Hematopoietic multipotent progenitor cell treated with erythropoietin and hydrocortisone succinate and interleukin-3 and kit ligand, for 17 days (in vitro differentiated cells): Measurements from ENCODE around the gene VPS35L.
"Not testable (repeated sequence)": the region's sequence is repeated elsewhere in the genome, so short reads cannot be mapped to it uniquely, and the experiment has no call there.

Experiments
- DNase-seq: peaks from one replicate; pipeline ENCODE4 v3.0.0-alpha.2; 2015; ENCODE audit warnings: low spot score

Gene VPS35L

DNA sequence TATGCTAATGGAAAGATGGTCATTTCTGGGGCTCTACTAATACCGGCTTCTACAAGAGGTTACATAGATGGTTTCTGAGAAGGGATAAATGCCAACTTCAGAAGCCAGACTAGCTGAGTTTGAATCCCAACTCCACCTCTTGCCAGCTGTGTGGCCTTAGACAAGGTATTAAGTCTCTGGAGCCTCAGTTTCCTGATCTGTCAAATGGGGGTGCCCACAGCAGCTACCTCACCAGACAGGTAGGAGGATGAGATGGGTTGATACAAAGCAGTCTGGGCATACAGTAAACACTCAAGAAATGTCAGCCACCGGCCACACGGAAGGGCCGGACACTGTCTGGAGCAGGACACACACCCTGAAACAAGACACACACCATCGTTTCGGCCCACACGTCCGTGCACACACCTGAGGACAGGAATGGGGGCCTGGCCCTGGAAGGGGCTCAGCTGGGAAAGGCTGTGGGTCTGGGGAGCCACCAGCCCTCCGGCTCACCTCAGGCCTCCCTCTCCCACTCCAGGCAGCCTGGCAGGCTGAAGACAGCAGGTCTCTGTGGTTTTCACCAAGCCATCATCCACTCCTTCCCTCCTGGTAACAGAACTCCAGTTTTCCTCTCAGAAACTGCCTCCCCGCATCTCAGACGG is 157.0 kb downstream of the VPS35L start:
- no peak for DNase-seq

DNA sequence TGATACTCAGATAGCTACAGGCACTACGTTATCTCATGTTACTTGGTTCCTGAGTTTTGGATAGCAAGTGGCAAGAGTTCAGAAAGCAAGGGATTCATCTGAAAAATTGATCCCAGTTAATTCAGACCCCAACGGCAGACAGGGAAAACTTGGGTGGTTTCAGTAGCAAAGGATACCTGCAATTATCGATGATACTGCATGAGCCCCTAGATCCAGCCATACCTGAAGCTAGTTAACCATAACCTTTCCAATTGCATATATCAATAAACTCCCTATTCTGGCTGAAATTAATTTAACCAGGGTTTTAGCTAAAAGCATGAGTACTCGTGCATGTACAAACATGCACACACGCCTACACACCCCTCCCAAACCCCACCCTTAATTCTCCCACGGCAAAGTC is 158.2 kb downstream of the VPS35L start:
- DNase-seq: no peak

DNA sequence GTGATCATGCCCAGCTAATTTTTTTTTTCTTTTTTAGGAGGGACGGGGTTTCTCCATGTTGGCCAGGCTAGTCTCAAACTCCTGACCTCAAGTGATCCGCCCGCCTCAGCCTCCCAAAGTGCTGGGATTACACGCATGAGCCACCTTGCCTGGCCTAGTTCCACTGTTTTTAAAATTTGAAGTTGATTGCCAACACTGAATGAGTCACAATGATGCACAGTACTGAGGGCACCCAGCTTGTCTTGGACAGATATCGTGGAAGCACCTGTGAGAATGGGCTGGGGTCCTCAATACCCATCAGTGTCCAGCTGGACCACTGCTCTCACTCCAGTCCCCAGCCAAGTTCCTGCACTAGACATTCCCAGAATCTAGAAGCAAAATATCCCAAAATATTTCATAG is 160.1 kb downstream of the VPS35L start:
- DNase-seq: no peak

DNA sequence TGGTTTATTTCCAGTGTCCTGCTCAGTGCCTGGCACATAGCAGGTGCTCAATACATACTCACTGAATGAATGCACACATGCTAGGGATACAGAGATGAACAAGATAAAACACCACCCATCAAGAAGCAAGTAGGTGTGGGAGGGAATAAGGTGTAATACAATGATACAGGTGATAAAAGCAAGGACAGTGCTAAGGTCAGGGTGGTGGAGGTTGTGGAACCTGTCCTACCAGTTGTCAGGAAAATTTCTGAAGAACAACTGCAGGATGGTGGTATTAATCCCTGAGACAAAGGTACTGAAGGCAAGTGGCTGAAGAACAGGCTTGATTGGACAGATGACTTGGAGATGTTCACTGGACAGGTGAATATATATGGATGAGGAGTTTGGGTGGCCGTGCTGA is 160.7 kb downstream of the VPS35L start:
- no peak for DNase-seq

DNA sequence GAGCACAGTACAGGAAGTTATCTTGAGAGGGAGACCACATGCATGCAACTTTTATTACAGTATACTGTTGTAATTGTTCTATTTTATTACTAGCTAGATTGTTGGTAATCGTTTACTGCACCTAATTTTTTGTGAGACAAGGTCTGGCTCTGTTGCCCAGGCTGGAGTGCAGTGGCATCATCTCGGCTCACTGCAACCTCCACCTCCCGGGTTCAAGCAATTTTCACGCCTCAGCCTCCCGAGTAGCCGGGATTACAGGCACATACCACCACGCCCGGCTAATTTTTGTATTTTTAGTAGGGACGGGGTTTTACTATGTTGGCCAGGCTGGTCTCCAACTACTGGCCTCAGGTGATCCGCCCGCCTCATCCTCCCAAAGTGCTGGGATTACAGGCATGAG is 161.2 kb downstream of the VPS35L start:
- DNase-seq: not testable (repeated sequence)

DNA sequence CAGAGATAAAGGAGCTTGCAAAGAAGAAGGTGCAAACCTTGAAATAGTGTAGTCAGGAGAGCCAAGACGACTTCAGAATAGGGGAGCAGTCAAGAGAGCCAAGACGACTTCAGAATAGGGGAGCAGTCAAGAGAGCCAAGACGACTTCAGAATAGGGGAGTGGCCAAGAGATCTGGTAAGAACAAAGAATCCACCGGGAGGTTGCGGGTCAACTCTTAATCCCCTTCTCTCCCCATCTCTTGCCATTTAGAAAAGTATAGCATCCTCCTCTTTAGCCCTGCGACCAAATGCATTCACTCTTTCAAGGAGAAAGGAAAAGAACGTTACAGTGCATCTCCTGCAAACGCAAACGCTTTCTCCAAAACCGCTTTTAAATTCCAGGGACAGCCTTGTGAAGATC is 161.8 kb downstream of the VPS35L start:
- DNase-seq: no peak

DNA sequence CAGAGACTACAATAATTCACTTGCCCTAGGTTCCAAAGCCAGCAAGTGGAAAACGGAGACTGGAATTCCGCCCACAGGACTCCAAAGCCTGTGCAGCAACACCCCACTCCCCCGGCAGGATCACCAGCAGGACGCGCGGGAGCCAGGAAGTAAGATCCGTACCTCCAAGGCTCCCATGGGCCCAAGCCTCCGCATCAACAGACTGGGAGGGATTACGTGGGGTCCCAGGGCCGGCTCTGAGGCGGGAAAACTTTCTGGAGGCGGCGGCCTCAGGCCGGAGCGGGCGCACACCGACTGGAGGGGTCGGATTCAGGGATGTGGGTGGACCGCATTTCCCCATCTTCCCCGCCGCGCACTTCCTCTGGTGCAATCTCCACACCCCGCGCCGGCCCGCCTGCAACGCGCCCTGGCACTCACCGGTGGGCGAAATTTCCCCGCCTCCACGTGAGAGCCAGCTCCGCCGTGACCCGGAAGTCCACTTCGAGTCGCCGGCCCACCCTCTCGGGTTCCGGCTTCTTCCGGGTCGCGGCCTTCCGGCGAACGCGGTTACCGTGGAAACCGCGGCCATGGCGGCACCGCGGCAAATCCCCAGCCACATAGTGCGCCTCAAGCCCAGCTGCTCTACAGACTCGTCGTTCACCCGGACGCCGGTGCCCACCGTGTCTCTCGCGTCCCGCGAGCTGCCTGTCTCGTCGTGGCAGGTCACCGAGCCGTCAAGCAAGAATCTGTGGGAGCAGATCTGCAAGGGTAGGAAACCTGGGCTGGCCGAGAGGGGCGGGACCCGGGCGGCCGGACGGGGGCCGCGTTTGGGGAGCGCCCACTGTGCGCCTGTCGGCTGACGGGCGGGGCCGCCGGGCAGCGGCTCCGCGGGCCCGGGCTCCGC is 162.5 kb downstream of the VPS35L start, which contains the start of the genes IQCK and KNOP1:
TSS of gene IQCK (plus strand) at position 531 of the 883 bp plus-strand sequence. CDS start at position 567, 36 bp downstream.
TSS of gene KNOP1 (minus strand) at position 487 of the 883 bp plus-strand sequence. CDS start 3,192 bp downstream, outside the sequence.
- peak; percentile 67 for DNase-seq

DNA sequence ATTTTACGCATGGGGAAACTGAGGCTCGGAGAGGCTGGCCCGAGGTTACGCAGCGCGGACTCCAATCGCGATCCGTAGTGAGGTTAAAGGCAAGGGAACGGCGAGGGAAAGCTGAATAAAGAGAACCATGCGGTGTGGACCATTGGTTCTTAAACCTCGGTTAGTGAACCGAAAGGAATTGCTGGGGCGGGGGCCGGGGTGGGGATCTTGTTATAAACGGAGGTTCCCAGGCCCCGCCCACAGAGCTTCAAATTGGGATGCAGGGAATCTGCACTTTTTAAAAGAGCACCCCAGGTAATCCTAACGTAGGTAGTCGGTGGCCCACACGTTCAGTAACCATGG is 163.1 kb downstream of the VPS35L start:
- DNase-seq: no peak

DNA sequence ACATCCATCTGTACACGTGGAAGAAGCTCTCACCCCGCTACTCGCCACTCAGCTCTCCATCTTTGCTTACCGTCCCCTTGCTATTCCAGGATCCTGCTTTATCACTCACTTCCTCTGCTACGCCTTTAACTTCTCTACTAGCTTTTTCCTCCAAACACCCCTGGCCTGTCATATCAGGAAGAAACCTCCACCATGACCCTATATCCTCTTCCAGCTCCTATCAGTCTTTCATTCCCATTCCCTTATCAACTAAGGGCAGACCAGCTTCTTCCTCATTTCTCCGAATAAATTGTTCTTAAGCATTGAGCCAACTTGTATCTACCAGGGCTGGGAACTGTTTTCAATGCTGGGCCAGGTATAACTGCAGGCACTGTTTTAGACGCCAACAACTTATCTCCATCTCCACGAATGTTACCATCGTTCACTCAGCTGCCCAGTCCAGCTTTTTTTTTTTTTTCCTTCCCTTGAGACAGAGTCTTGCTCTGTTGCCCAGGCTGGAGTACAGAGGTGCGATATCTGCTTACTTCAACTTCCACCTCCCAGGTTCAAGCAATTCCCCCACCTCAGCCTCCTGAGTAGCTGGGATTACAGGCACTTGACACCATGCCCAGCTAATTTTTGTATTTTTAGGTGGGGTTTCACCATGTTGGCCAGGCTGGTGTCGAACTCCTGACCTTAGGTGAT is 166.9 kb downstream of the VPS35L start:
- no peak for DNase-seq

DNA sequence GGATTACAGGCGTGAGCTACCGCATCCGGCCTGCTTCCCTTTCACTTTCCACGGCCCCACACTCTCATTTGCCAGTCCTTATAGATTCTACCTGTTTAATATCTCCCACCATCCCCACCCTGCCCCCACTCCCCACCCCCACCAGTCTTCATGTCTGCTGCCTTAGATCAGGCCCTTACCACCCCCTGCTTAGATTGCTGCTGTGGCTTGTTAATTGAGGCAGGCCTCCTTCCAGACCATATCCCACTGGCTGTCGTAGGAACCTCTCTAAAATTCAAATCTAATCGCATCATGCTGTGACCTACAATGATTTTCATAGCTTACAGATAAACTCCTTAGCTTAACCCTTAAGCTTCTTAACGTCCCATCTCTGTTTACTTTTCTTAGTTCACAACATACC is 167.5 kb downstream of the VPS35L start:
- DNase-seq: no peak

DNA sequence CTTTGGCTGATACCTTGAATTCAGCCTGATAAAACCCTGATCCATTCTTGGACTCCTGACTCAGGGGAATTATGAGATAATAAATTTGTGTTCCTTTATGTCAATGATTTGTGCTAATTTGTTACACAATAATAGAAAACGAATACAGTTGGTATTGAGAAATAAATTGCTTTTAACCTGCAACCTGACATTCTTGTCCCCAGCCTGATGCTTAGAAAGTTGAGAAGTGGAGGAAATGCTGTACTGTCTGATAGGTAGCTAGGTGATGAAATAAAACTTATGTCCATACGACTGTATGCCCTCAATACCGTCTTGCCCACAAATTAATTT is 173.1 kb downstream of the VPS35L start:
- DNase-seq: no peak

DNA sequence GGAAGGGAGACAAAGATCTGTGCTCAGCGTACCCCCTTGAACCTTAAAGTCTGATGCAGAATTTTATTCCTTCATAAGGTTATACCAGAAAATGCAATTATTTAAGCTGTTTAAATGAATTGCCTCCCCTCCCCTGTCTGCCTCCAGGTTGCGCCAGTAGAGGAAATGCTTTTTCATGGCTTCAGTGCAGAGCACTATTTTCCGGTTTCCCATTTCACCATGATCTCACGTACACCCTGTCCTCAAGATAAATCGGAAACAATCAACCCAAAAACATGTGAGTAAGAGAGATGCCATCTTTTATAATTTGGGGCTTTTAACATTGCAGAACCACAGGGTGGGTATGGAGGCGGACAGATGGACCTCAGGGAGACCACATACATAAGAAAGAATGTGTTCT is 178.0 kb downstream of the VPS35L start:
- no peak for DNase-seq

DNA sequence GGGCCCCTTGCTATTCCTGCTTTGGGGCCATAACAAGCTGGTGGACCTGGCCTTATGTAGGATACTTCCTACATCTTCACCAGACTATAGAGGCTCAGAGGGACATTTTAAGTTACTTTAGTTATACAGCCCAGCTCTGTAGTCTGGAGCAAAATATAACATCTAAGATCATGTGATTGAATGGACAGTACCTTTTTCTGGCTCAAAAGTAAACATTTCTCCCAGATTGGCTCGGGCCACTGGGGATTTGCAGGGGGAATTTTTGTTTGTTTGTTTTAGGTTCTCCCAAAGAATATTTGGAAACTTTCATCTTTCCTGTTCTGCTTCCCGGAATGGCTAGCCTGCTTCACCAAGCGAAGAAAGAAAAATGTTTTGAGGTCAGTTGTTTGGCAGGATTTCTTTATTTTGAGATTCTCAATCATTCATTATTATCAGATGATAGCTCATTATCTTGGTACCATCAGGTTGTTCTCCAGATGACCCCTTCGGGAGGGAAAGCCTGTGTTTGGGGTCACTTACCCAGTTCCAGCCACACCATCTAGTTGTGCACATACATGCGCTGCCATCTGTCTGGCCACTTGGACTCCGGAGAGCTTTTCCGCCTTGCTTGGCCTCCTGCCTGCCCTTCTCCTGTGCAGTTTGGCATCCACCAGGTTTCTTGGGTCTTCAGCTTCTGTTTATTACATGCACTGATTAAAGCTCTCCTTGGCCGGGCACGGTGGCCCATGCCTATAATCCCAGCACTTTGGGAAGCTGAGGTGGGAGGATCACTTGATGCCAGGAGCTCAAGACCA is 179.8 kb downstream of the VPS35L start:
- DNase-seq: no peak

DNA sequence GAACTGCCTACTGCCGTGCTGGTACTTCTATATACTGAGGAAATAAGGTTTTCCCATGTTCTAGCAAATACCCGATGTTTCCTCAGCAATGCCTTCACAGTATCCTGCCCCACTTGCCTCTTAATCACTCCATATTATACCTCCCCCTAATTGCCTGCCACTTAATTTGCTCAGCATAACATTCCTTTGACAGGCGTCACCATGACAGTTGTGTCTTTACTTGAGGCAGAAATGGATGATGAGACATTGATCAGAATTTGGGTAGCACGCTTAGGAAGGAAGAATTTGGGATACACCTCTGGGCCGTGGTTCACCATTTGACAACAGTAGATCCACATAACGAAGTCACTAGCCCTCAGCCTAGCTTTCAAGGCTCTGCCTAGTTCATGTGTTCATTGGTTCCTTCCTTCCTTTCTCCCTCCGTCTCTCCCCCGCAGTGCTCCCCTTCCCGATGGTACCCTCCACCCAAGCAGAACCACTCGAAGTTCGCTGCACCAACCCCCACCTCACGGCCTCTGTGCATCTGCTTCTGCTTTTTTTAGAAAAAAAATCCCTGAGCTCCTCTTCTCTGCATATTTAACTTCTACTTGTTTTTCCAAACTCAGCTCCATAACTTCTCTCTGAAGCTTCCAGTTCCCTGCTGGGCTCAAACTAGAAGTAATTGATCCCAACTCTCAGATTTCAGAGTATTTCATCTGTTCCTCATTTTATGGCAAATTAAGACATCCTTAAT is 182.0 kb downstream of the VPS35L start:
- no peak for DNase-seq

DNA sequence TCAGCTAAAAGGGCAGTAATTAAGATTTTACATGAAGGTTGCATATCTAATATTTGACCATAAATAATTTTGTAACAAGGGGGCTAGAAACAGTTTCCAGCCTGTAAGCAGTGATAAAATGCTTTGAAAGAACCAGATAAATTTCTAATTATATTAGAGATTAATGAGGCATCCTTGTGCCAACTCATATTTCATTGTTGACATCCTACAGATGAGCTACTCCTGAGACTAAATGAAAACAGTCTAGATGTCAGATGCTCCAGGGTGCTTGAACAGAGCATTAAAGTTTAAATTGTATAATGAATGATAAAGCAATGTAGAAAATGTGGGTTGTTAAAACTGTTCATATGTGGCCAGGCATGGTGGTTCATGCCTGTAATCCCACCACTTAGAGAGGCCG is 185.9 kb downstream of the VPS35L start:
- DNase-seq: no peak

DNA sequence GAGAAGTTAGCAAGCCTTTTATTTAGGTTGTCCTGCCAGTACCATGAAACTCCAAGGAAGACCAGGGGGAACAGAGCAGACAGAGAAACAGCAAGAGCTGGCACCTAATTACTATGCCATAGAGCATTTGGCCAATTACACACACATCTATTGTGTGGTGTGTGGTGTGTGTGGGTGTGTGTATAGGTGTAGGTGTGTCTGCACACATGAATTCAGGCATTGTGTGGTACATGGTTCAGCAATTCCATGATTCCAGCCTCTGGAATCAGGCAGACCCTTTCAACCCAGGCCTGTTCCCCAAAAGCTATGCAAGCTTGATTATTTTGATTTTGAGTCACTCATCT is 188.3 kb downstream of the VPS35L start:
- DNase-seq: no peak

DNA sequence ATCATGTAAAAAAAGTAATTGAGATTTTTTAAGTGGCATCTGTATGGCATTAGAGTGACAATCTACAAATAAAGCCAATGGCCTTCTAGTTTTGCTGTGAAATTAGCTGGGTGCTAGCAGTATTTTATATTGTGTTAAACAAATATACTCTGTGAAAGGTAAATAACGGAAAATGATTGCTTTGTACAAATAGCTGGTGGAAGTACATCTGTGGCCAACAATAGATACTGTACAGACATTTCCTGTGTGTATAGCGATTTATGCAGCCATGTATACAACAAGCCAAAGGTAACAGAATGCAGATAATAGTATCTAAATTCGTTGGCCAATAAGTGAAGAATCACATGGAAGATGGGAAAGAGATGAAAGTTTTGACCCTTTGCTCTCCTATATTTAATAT is 189.2 kb downstream of the VPS35L start:
- DNase-seq: no peak

DNA sequence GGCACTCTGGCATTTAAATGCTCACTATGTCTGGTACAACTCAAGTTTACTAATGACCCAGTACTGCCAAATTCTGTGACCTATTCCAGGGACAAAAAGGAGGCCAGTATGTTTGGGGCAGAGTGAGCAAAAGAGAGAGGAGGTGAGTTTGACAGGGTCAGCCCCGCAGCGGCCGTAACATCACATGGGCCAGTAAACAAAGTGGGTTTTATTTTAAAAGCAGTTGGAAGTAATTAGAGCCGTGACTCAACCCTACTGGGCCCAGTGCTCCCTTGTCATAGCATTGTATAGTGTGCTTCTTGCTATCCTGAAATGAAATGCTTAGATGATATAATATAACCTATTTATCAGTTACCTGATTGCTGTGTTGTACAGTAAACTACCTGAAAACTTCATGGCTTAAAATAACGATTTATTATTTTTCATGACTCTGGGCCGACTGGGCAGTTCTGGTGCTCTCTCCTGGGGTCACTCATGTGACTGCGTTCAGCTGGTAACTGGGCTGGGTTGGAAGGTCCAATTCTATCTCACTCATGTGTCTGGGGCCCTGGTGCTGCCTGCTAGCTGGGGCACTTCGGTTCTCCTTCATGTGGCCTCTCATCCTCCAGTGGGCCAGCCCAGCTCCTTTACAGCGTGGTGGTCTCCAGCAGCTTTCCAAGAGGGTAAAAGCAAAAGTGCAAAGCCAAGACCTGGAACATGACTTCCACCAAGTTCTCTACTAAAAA is 189.9 kb downstream of the VPS35L start:
- no peak for DNase-seq

DNA sequence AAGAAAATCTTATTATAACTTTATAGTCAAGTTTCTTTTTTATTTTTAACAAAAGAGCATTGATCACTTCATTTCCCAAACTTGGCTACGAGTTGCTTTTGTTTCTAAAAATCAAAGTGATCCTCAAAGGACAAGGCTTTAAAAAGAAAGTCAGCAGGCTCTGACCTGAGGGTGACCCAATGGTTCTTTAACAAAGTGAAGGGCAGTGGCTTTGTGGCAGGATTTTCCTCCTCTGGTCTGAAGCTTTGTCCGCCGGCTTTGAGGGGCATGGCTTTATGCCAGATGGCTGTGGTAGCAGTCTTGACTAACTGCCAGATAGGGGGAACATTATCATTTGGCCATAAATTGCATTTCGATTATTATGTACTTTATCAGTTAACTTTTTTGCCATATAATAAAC is 191.1 kb downstream of the VPS35L start:
- no peak for DNase-seq

DNA sequence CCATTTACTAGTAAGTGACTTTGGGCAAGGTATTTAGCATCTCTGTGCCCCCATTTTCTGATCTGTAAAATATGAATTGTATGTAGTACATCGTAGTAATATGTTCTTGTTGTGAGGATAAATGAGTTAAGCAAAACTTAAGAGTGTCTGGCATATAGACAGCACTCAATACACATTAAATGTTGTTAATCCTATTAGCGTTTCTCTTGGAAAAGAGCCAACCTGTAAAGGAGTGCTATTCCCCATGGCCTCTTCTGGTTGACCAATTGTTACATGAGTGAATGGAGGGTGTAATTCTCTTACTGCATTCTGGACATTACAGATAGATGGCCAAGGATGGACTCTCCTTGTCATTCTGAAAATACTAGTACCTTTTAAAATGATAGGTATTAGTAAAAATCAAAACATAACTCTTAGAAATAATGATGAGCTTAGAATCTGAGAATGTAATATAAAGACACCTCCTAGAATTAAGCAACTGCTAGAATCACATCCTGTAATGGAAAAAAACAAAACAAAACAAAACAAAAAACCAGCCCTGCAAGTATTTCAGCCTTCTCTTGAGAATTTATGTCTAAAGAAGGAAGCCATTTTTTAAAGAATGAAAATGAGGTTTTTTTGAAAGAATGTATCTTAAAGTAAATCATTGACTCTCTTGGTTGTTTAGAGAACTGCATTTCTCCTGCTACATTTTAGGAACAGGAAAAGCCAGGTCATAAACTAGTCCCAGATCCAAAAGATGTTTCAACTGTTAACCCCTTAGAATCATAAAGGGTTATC is 193.1 kb downstream of the VPS35L start:
- no peak for DNase-seq
